ENCODE measurements around the gene SLIT3.

SLIT3 gene

GRCh38 chr5:169062690-169063089 lies 238.2 kb downstream of the SLIT3 start:
- peaks cover 80% of the 10 kb centered on the region for H3K27me3 ChIP-seq (ENCODE audit: low read depth, low read length)
- no peak overlapping the region for H3K27ac ChIP-seq (ENCODE audit: low read length)
- H3K9me3 ChIP-seq (ENCODE audit: insufficient read depth, low read length), result no peaks in the 10 kb centered on the region
- no peaks in the 10 kb centered on the region for H3K36me3 ChIP-seq (replicated peaks; ENCODE audit: low read depth, low read length)
- no peak overlapping the region for H3K4me2 ChIP-seq (ENCODE audit: low read length)
- no peak overlapping the region for H3K9ac ChIP-seq (ENCODE audit: low read length)
- no peaks in the 10 kb centered on the region for H3K4me1 ChIP-seq (ENCODE audit: low read length)
- H4K20me1 ChIP-seq (ENCODE audit: insufficient read depth, low read length), result no peaks in the 10 kb centered on the region
- H3K79me2 ChIP-seq (ENCODE audit: low read length), result no peaks in the 10 kb centered on the region
- TF ChIP-seq, protein P1, sequence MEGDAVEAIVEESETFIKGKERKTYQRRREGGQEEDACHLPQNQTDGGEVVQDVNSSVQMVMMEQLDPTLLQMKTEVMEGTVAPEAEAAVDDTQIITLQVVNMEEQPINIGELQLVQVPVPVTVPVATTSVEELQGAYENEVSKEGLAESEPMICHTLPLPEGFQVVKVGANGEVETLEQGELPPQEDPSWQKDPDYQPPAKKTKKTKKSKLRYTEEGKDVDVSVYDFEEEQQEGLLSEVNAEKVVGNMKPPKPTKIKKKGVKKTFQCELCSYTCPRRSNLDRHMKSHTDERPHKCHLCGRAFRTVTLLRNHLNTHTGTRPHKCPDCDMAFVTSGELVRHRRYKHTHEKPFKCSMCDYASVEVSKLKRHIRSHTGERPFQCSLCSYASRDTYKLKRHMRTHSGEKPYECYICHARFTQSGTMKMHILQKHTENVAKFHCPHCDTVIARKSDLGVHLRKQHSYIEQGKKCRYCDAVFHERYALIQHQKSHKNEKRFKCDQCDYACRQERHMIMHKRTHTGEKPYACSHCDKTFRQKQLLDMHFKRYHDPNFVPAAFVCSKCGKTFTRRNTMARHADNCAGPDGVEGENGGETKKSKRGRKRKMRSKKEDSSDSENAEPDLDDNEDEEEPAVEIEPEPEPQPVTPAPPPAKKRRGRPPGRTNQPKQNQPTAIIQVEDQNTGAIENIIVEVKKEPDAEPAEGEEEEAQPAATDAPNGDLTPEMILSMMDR (IDR thresholded peaks at IDR 0.05; ENCODE audit: low read depth, low read length), result no peak
- no peak for TF ChIP-seq EZH2phosphoT487 (IDR thresholded peaks at IDR 0.05; ENCODE audit: low read depth)
- no peak overlapping the region for H3K4me3 ChIP-seq (ENCODE audit: low read length)
- H2AFZ ChIP-seq (ENCODE audit: low read depth, low read length), result no peak overlapping the region

DNA sequence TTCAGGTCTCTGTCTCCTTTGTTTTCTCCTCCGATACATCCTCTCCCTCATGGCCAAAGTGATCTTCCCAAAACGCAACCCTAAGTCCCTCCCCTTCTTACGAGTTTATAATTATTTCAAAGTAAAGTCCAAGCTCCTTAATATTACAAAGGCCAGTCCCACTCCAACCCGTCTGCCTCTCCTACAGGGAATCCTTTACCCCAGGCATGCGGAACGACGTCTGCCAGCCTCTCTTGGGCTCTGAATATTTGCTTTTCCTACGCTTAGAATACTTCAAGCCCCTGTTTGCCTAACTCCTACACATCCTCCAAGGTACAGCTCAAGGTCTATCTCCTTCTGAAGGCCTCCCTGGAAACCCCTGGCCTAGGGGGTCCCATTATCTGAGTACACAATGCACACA lies 246.4 kb downstream of the SLIT3 start:
- no peaks in the 10 kb centered on the region for H3K9me3 ChIP-seq (ENCODE audit: insufficient read depth, low read length)
- no peak overlapping the region for H3K27ac ChIP-seq (ENCODE audit: low read length)
- H3K79me2 ChIP-seq (ENCODE audit: low read length), result no peaks in the 10 kb centered on the region
- H2AFZ ChIP-seq (ENCODE audit: low read depth, low read length), result no peak overlapping the region
- no peak overlapping the region for H3K9ac ChIP-seq (ENCODE audit: low read length)
- no peak for TF ChIP-seq EZH2phosphoT487 (IDR thresholded peaks at IDR 0.05; ENCODE audit: low read depth)
- TF ChIP-seq, protein P1 (IDR thresholded peaks at IDR 0.05; ENCODE audit: low read depth, low read length), result no peak
- H3K4me2 ChIP-seq (ENCODE audit: low read length), result no peak overlapping the region
- no peaks in the 10 kb centered on the region for H3K36me3 ChIP-seq (replicated peaks; ENCODE audit: low read depth, low read length)
- H3K4me1 ChIP-seq (ENCODE audit: low read length), result no peaks in the 10 kb centered on the region
- H3K27me3 ChIP-seq (ENCODE audit: low read depth, low read length), result peaks cover 57% of the 10 kb centered on the region
- no peaks in the 10 kb centered on the region for H4K20me1 ChIP-seq (ENCODE audit: insufficient read depth, low read length)
- H3K4me3 ChIP-seq (ENCODE audit: low read length), result no peak overlapping the region

DNA sequence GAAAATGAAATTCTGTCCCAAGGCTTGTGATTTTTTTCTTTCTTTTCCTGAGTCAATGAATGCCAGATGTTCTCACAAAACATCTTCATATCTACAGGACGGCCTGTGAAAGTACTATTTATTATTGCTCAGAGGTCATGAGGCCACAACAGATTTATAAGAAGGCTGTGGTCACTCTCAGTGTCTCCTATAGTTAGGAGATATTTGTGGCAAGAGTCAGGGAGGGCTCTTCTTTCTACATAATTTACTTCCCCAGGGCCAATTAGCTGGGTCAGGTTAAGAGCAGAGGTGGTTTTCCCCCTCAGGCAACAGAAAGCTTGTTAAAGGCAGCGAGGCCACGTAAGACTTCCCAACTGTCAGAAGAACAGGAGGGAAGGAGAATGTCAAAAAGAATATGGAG lies 248.7 kb downstream of the SLIT3 start:
- Histone ChIP-seq H3K9ac (ENCODE audit: low read length) (no peak overlapping the region), H3K36me3 (replicated peaks; ENCODE audit: low read depth, low read length) (no peaks in the 10 kb centered on the region), H3K27me3 (ENCODE audit: low read depth, low read length) (peaks cover 46% of the 10 kb centered on the region), H3K9me3 (ENCODE audit: insufficient read depth, low read length) (no peaks in the 10 kb centered on the region), H3K27ac (ENCODE audit: low read length) (no peak overlapping the region), H3K4me3 (ENCODE audit: low read length) (no peak overlapping the region), H3K4me1 (ENCODE audit: low read length) (no peaks in the 10 kb centered on the region), H3K4me2 (ENCODE audit: low read length) (no peak overlapping the region), H4K20me1 (ENCODE audit: insufficient read depth, low read length) (no peaks in the 10 kb centered on the region), H2AFZ (ENCODE audit: low read depth, low read length) (no peak overlapping the region), H3K79me2 (ENCODE audit: low read length) (no peaks in the 10 kb centered on the region)
- no peak for TF ChIP-seq EZH2phosphoT487 (IDR thresholded peaks at IDR 0.05; ENCODE audit: low read depth)
- TF ChIP-seq, protein P1 (IDR thresholded peaks at IDR 0.05; ENCODE audit: low read depth, low read length), result no peak

DNA sequence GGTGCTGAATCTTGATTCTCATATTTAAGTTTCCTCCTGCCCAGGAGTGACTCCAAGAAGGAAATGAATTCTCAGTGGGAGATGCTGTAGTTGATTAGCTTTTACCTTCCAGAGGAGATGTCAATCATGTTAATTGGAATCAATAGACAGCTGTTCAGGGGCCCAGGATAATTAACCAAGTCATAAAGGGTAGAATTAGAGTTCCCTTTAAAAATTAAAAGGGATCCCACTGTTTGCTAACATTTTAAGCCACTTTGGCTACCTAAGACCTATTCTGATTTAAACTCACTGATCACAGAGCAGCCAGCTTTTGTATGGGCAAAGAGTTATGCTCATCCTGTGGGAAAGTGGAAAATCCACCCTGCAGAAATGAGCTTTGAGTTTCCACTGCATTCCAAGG lies 249.6 kb downstream of the SLIT3 start:
- Histone ChIP-seq H4K20me1 (ENCODE audit: insufficient read depth, low read length) (no peaks in the 10 kb centered on the region), H3K9me3 (ENCODE audit: insufficient read depth, low read length) (no peaks in the 10 kb centered on the region), H3K9ac (ENCODE audit: low read length) (no peak overlapping the region), H3K36me3 (replicated peaks; ENCODE audit: low read depth, low read length) (no peaks in the 10 kb centered on the region), H3K4me1 (ENCODE audit: low read length) (no peaks in the 10 kb centered on the region), H3K79me2 (ENCODE audit: low read length) (no peaks in the 10 kb centered on the region), H3K4me2 (ENCODE audit: low read length) (no peak overlapping the region), H3K27me3 (ENCODE audit: low read depth, low read length) (peaks cover 46% of the 10 kb centered on the region), H3K27ac (ENCODE audit: low read length) (no peak overlapping the region), H2AFZ (ENCODE audit: low read depth, low read length) (no peak overlapping the region), H3K4me3 (ENCODE audit: low read length) (no peak overlapping the region)
- TF ChIP-seq, protein P1 (IDR thresholded peaks at IDR 0.05; ENCODE audit: low read depth, low read length), result no peak
- TF ChIP-seq EZH2phosphoT487 (IDR thresholded peaks at IDR 0.05; ENCODE audit: low read depth), result no peak
